ENCODE data around the gene ARHGDIA.

The ARHGDIA gene

GRCh38 chr17:81888988-81889595 is 18.0 kb upstream of the ARHGDIA start:
- no peak for DNase-seq (ENCODE audit: low read depth in 1 of 2, low spot score in 1 of 2)

GRCh38 chr17:81888105-81888987 is 17.2 kb upstream of the ARHGDIA start:
- DNase-seq (ENCODE audit: low read depth in 1 of 2, low spot score in 1 of 2), result no peak

- no peak for DNase-seq (ENCODE audit: low read depth in 1 of 2, low spot score in 1 of 2)
Observed at GRCh38 chr17:81885869-81886548, 14.9 kb upstream of the ARHGDIA start.

- DNase-seq (ENCODE audit: low read depth in 1 of 2, low spot score in 1 of 2), result no peak
Observed at GRCh38 chr17:81885454-81885853, 14.3 kb upstream of the ARHGDIA start.

- no peak for DNase-seq (ENCODE audit: low read depth in 1 of 2, low spot score in 1 of 2)
Observed at GRCh38 chr17:81884968-81885367, 13.8 kb upstream of the ARHGDIA start.

GRCh38 chr17:81884520-81884919 is 13.4 kb upstream of the ARHGDIA start:
- DNase-seq (ENCODE audit: low read depth in 1 of 2, low spot score in 1 of 2), result no peak

- DNase-seq (ENCODE audit: low read depth in 1 of 2, low spot score in 1 of 2), result no peak
Observed at GRCh38 chr17:81879121-81879520, 8.0 kb upstream of the ARHGDIA start.

- no peak for DNase-seq (ENCODE audit: low read depth in 1 of 2, low spot score in 1 of 2)
Observed at GRCh38 chr17:81878294-81878693, 7.2 kb upstream of the ARHGDIA start.

- DNase-seq (ENCODE audit: low read depth in 1 of 2, low spot score in 1 of 2), result no peak
Observed at GRCh38 chr17:81877569-81877968, 6.4 kb upstream of the ARHGDIA start.

- peak; percentile 87 to 95 for DNase-seq (ENCODE audit: low read depth in 1 of 2, low spot score in 1 of 2)
Observed at GRCh38 chr17:81871387-81872230, 472 bp upstream of the ARHGDIA start.

- DNase-seq (ENCODE audit: low read depth in 1 of 2, low spot score in 1 of 2), result no peak
Observed at GRCh38 chr17:81870131-81870980, 781 bp downstream of the ARHGDIA start.

GRCh38 chr17:81869221-81870130 is 1.7 kb downstream of the ARHGDIA start:
- DNase-seq (ENCODE audit: low read depth in 1 of 2, low spot score in 1 of 2), result no peak

GRCh38 chr17:81868674-81869220 is 2.4 kb downstream of the ARHGDIA start:
- DNase-seq (ENCODE audit: low read depth in 1 of 2, low spot score in 1 of 2), result no peak

- no peak for DNase-seq (ENCODE audit: low read depth in 1 of 2, low spot score in 1 of 2)
Observed at GRCh38 chr17:81867991-81868673, 3.0 kb downstream of the ARHGDIA start.

GRCh38 chr17:81867170-81867990 is 3.8 kb downstream of the ARHGDIA start:
- DNase-seq (ENCODE audit: low read depth in 1 of 2, low spot score in 1 of 2), result peak in 1 of 2 donors; percentile 15

GRCh38 chr17:81866440-81867169 is 4.5 kb downstream of the ARHGDIA start:
- peak in 1 of 2 donors; percentile 11 for DNase-seq (ENCODE audit: low read depth in 1 of 2, low spot score in 1 of 2)

Measured in activated CD4-positive, alpha-beta T cell treated with anti-CD3 and anti-CD28 coated beads, Interleukin-2, amount 50 U/mL, for 24 hours (primary cell).